SK-N-SH treated with all-trans-retinoic acid at 6 μM for 48 hours (cell line): Measurements from ENCODE around the gene SLC19A1.

ENCODE experiments used
- ARNTL ChIP-seq: fragments of 450-650 bp; formaldehyde crosslinking; IDR thresholded peaks from 2 replicates; pipeline ENCODE4 v1.5.0; 2020; ENCODE audit warnings: low read depth, mild to moderate bottlenecking, moderate library complexity, borderline replicate concordance
- CREB5 ChIP-seq: fragments of 250-450 bp; sonication (Bioruptor Pico); IDR thresholded peaks from 2 replicates; pipeline ENCODE4 v1.5.1; 2020; ENCODE audit warnings: low read depth, mild to moderate bottlenecking, moderate library complexity
- PATZ1 ChIP-seq: fragments of 250-450 bp; sonication (Bioruptor Pico); IDR thresholded peaks from 2 replicates; pipeline ENCODE4 v1.8.0; 2020; ENCODE audit warnings: mild to moderate bottlenecking, moderate library complexity, borderline replicate concordance
- POU6F1 ChIP-seq: fragments of 250-450 bp; sonication (Bioruptor Pico); IDR thresholded peaks from 2 replicates; pipeline ENCODE4 v1.8.0; 2021; ENCODE audit warnings: low read depth, mild to moderate bottlenecking, moderate library complexity, borderline replicate concordance
- RARB ChIP-seq: fragments of 250-450 bp; sonication (Bioruptor Pico); IDR thresholded peaks from 2 replicates; pipeline ENCODE4 v1.8.0; 2021; ENCODE audit warnings: mild to moderate bottlenecking, moderate library complexity
- ZC3H10 ChIP-seq: fragments of 250-450 bp; sonication (Bioruptor Pico); IDR thresholded peaks from 2 replicates; pipeline ENCODE4 v1.5.1; 2021; ENCODE audit warnings: mild to moderate bottlenecking, moderate library complexity

- TF ChIP-seq ARNTL (CRISPR knock-in tag) (no peak), POU6F1 (CRISPR knock-in tag) (no peak), CREB5 (no peak), PATZ1 (CRISPR knock-in tag) (no peak), RARB (CRISPR knock-in tag) (no peak), ZC3H10 (no peak)
These were observed 15.4 kb upstream of the SLC19A1 start for GRCh38 chr21:45557616-45558043.
